Loucy (cell line): Measurements from ENCODE around the gene C1orf56.

Source experiments
- EZH2phosphoT487 ChIP-seq: fragments of 200-600 bp; IDR thresholded peaks from 2 replicates; pipeline ENCODE4 v1.6.1; 2018; ENCODE audit warnings: antibody characterized with exemption, mild to moderate bottlenecking, moderate library complexity, borderline replicate concordance
- TF ChIP-seq, protein P1 (sequence below): fragments of 200-600 bp; sonication (generic); conservative IDR thresholded peaks from 2 replicates; pipeline ENCODE4 v1.5.1; 2014; ENCODE audit warnings: mild to moderate bottlenecking, antibody characterized with exemption, low read length

- TF ChIP-seq, protein P1, sequence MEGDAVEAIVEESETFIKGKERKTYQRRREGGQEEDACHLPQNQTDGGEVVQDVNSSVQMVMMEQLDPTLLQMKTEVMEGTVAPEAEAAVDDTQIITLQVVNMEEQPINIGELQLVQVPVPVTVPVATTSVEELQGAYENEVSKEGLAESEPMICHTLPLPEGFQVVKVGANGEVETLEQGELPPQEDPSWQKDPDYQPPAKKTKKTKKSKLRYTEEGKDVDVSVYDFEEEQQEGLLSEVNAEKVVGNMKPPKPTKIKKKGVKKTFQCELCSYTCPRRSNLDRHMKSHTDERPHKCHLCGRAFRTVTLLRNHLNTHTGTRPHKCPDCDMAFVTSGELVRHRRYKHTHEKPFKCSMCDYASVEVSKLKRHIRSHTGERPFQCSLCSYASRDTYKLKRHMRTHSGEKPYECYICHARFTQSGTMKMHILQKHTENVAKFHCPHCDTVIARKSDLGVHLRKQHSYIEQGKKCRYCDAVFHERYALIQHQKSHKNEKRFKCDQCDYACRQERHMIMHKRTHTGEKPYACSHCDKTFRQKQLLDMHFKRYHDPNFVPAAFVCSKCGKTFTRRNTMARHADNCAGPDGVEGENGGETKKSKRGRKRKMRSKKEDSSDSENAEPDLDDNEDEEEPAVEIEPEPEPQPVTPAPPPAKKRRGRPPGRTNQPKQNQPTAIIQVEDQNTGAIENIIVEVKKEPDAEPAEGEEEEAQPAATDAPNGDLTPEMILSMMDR = no peak
- TF ChIP-seq EZH2phosphoT487 = no peak
Measured at GRCh38 chr1:151000408-151000807, 47.1 kb upstream of the C1orf56 start.
